Upper lobe of right lung (tissue), 1 donor: ENCODE results near the gene SGF29. TPM values are rescaled to one million over a fixed set of nuclear protein-coding genes. Genes with fewer than 3 reads are reported as not detected.
A peak's percentile ranks its signal among the peaks of the same experiment; 100 is the strongest.

Experiments used
- ATAC-seq: fragments of 200-7000 bp; cut with Tn5 transposase; one replicate; pipeline ENCODE4 v1.9.1; 2020; ENCODE audit warnings: mild to moderate bottlenecking, moderate library complexity
- DNase-seq: peaks from one replicate; pipeline ENCODE4 v3.0.0-alpha.2; 2020
- H3K27ac ChIP-seq: fragments of 200-600 bp; one replicate; pipeline ENCODE4 v1.8.0; 2022
- H3K27me3 ChIP-seq: fragments of 200-600 bp; one replicate; pipeline ENCODE4 v1.8.0; 2022; ENCODE audit warnings: mild to moderate bottlenecking
- H3K36me3 ChIP-seq: fragments of 200-600 bp; one replicate; pipeline ENCODE4 v1.8.0; 2022
- H3K4me1 ChIP-seq: fragments of 200-600 bp; one replicate; pipeline ENCODE4 v1.8.0; 2022
- H3K4me3 ChIP-seq: fragments of 200-600 bp; one replicate; pipeline ENCODE4 v1.8.0; 2022; ENCODE audit warnings: mild to moderate bottlenecking
- H3K9me3 ChIP-seq: fragments of 200-600 bp; one replicate; pipeline ENCODE4 v1.8.0; 2022
- intact Hi-C: fragments of 100-400 bp; cut with DNase I; formaldehyde crosslinking; loops from one replicate; pipeline ENCODE4 v1.11.0; 2022
- total RNA-seq: library from RNA; stranded (reverse); fragmentation: NEBNext Ultra II Directional; extraction: Animal tissue kit (Norgen Biotek cat#: 25700); gene quantifications from one replicate; pipeline ENCODE4 v1.2.1, GENCODE V29; 2021
- TF ChIP-seq, protein P1 (sequence below): fragments of 200-600 bp; IDR thresholded peaks from one replicate; pipeline ENCODE4 v1.8.0; 2022; ENCODE audit warnings: antibody characterized with exemption
- donor health status: DM: no; HTN: yes; CAD: no; lungs with severe emphysema.

SGF29 gene
- total RNA-seq, 1 donor from 2014 or later, result 33.5 TPM

GRCh38 chr16:28529124-28529523 lies 24.6 kb upstream of the SGF29 start:
- ATAC-seq, result no peak
- H3K4me1 ChIP-seq, result peaks cover 20% of the 10 kb centered on the region

DNA sequence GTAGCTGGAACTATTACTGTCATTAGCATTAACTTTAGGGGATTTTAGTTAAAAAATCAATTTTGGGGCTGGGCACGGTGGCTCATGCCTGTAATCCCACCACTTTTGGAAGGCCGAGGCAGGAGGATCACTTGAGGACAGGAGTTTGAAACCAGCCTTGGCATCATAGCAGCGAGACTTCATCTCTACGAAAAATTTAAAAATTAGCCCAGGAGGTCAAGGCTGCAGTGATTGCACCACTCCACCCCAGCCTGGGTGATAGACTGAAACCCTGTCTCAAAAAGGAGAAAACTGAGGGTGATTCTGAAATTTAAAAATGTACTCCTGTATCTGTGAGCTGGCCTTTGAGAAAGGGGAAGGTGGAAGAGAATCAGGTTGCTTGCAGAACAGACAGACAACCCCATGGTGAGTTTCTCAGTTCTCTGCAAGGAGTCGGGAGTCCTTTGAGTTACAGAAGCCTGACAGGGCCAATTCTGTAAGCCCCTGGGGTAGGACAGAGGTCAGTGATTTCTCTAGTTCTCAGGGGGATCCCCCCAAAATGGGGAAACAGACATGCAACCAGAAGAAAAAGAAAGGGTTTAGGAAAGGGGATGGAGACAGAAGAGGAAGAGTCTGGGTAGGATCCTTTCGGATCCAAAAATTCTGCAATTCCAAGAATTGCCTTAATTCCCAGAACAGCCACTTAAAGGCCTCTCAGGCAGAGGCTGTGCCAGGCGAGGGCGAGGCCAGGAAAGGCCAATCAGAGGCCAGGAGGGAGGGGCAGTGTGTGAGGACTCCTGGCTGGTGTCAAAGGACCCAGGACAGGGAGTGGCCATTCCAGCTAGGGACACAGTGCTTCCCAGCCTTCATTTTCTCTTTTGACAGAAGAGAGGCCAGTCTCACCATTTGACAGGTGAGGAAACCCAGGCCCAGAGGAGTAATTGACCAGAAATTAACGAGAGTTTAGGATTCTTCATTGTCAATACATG lies 21.7 kb upstream of the SGF29 start:
- Histone ChIP-seq H3K27ac (peak overlapping the region; percentile 78), H3K27me3 (no peaks in the 10 kb centered on the region), H3K9me3 (no peaks in the 10 kb centered on the region), H3K4me1 (peaks cover 41% of the 10 kb centered on the region), H3K36me3 (peaks cover 6% of the 10 kb centered on the region), H3K4me3 (no peak overlapping the region)
- TF ChIP-seq, protein P1, sequence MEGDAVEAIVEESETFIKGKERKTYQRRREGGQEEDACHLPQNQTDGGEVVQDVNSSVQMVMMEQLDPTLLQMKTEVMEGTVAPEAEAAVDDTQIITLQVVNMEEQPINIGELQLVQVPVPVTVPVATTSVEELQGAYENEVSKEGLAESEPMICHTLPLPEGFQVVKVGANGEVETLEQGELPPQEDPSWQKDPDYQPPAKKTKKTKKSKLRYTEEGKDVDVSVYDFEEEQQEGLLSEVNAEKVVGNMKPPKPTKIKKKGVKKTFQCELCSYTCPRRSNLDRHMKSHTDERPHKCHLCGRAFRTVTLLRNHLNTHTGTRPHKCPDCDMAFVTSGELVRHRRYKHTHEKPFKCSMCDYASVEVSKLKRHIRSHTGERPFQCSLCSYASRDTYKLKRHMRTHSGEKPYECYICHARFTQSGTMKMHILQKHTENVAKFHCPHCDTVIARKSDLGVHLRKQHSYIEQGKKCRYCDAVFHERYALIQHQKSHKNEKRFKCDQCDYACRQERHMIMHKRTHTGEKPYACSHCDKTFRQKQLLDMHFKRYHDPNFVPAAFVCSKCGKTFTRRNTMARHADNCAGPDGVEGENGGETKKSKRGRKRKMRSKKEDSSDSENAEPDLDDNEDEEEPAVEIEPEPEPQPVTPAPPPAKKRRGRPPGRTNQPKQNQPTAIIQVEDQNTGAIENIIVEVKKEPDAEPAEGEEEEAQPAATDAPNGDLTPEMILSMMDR, result no peak
- ATAC-seq (peak; percentile 96), DNase-seq (peak; percentile 91)
- intact Hi-C loops, result no loop called here

More at GRCh38 chr16:28529124-28529523, 24.6 kb upstream of the SGF29 start:
- intact Hi-C loops, result no loop called here
- no peaks in the 10 kb centered on the region for H3K27me3 ChIP-seq
- no peak for DNase-seq
- no peaks in the 10 kb centered on the region for H3K9me3 ChIP-seq
- TF ChIP-seq, protein P1, result no peak
- H3K27ac ChIP-seq, result no peak overlapping the region
- H3K4me3 ChIP-seq, result no peak overlapping the region
- H3K36me3 ChIP-seq, result no peaks in the 10 kb centered on the region

GRCh38 chr16:28532940-28533647 lies 20.6 kb upstream of the SGF29 start:
- no peaks in the 10 kb centered on the region for H3K9me3 ChIP-seq
- no peak for DNase-seq
- no peaks in the 10 kb centered on the region for H3K27me3 ChIP-seq
- no peak for ATAC-seq
- TF ChIP-seq, protein P1, result no peak
- peaks cover 11% of the 10 kb centered on the region for H3K36me3 ChIP-seq
- H3K4me1 ChIP-seq, result peaks cover 47% of the 10 kb centered on the region
- peak overlapping the region; percentile 78 for H3K27ac ChIP-seq
- no peak overlapping the region for H3K4me3 ChIP-seq
- intact Hi-C loops, result no loop called here

DNA sequence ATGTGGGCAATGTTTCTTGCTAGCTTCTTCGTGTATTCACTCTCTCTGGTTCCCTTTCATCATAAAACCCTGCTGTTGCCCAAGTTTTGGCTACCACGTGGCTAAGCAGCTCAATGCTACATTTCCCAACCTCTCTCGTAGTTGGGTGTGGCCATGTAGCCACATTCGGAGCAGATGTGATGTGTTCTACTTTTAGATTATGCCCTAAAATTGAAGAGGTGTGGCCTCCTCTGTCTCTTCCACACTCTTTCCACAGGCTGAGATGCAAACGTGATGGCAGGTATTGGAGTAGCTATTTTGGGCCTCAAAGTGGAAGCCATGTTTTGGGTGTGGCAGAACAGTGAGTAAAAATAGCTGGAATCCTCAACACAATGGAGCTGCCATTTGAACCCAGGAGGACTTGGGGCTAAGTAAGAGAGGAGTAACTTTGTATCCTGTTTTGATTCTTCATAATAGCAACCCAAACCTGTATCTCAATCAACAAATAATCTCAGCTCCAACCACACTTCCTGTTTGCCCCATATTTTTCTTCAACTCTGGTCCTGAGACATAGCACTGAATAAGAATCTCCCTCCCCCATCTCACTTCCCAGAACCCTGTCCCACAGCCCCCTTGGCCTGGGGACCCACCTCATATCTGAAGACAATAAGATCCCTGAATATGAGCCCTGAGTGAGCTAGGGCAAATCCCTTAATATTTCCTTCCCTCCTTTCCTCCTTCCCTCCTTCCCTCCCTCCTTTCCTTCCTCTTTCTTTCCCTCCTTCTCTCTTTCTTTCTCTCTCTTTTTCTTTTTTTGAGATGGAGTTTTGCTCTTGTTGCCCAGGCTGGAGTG lies 19.0 kb upstream of the SGF29 start:
- peak overlapping the region; percentile 58 for H3K27ac ChIP-seq

DNA sequence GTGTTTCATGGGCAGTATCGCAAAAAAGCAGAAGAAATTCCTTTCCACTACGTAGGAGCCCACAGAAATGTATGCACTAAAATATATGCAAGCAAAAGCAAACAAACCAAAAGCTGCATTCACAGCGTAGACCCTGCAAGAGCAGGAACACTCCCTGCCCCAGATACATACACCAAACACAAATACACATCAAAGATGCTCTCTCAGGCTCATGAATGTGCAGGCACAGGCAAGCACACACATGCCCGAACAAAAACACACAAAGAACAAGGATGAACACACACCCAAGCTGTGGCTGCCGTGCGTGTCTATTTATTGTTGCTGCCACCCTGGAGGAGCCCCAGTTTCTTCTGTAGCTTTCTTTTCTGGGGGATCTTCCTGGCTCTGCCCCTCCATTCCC lies 16.6 kb upstream of the SGF29 start:
- Histone ChIP-seq H3K27me3 (no peaks in the 10 kb centered on the region), H3K4me1 (peaks cover 48% of the 10 kb centered on the region), H3K36me3 (peaks cover 11% of the 10 kb centered on the region), H3K27ac (peak overlapping the region; percentile 94), H3K4me3 (peak overlapping the region; percentile 74), H3K9me3 (no peaks in the 10 kb centered on the region)
- TF ChIP-seq, protein P1, result no peak
- ATAC-seq (no peak), DNase-seq (no peak)
- intact Hi-C loops, result no loop called here

More for the DNA sequence above, 19.0 kb upstream of the SGF29 start:
- intact Hi-C loops, result no loop called here
- TF ChIP-seq, protein P1, result no peak
- DNase-seq (peak; percentile 68), ATAC-seq (peak; percentile 51)
- Histone ChIP-seq H3K4me3 (no peak overlapping the region), H3K4me1 (peaks cover 53% of the 10 kb centered on the region), H3K9me3 (no peaks in the 10 kb centered on the region), H3K27me3 (no peaks in the 10 kb centered on the region), H3K36me3 (peaks cover 11% of the 10 kb centered on the region)
